AG09319 (cell line): ENCODE results near the gene KIF21B.

Source experiments
- DNase-seq: peaks from one replicate; pipeline ENCODE4 v3.0.0-alpha.2; 2010; ENCODE audit warnings: low read depth; ENCODE audit errors: extremely low read depth
- CTCF ChIP-seq: IDR thresholded peaks from 2 replicates; pipeline ENCODE4 v1.5.1; 2011; ENCODE audit warnings: low read depth, mild to moderate bottlenecking, inconsistent platforms, low read length, moderate library complexity

KIF21B gene

GRCh38 chr1:200921571-200922110 is 101.9 kb downstream of the KIF21B start:
- DNase-seq: no peak
- no peak for TF ChIP-seq CTCF
